Brain microvascular endothelial cell (primary cell): ENCODE results near the gene TCP10L.

Source experiments
- DNase-seq: peaks from one replicate; pipeline ENCODE4 v3.0.0-alpha.2; 2020
- H3K27ac ChIP-seq: fragments of 250-450 bp; sonication (Bioruptor Pico); 2 replicates; pipeline ENCODE4 v1.5.1; 2020; ENCODE audit warnings: mild to moderate bottlenecking, moderate library complexity
- H3K27me3 ChIP-seq: fragments of 250-450 bp; sonication (Bioruptor Pico); replicated peaks from 2 replicates; pipeline ENCODE4 v1.5.1; 2020; ENCODE audit warnings: mild to moderate bottlenecking
- H3K36me3 ChIP-seq: fragments of 250-450 bp; sonication (Bioruptor Pico); replicated peaks from 2 replicates; pipeline ENCODE4 v1.5.1; 2020; ENCODE audit warnings: mild to moderate bottlenecking
- H3K4me3 ChIP-seq: 2 replicates; pipeline ENCODE4 v1.5.1; 2011; ENCODE audit warnings: low read depth, mild to moderate bottlenecking, control low read depth, low read length, moderate library complexity
- CTCF ChIP-seq: IDR thresholded peaks from 2 replicates; pipeline ENCODE4 v1.5.1; 2011; ENCODE audit warnings: low read depth, mild to moderate bottlenecking, moderate library complexity, low read length, control low read depth, inconsistent platforms; ENCODE audit errors: missing control alignments
- in situ Hi-C: cut with HindIII; loops from 2 replicates; pipeline ENCODE4 v1.10.0; 2017; ENCODE audit warnings: low sequenced_read_pairs, low pct_ligation_motif_present

The TCP10L gene

GRCh38 chr21:32559006-32559610, 26.2 kb downstream of the TCP10L start:
- Histone ChIP-seq H3K27me3 (no peaks in the 10 kb centered on the region), H3K36me3 (no peaks in the 10 kb centered on the region), H3K4me3 (no peak overlapping the region), H3K27ac (no peak overlapping the region)
- TF ChIP-seq CTCF, result no peak
- in situ Hi-C loops, result loop anchor here (25.0 kb wide), 1 partner anchor 147 kb away; the partner anchor contains the start of gene EVA1C
- no peak for DNase-seq

GRCh38 chr21:32558106-32558505, 27.2 kb downstream of the TCP10L start:
- Histone ChIP-seq H3K4me3 (no peak overlapping the region), H3K27ac (no peak overlapping the region), H3K36me3 (no peaks in the 10 kb centered on the region), H3K27me3 (no peaks in the 10 kb centered on the region)
- no peak for DNase-seq
- in situ Hi-C loops, result loop anchor here (25.0 kb wide), 1 partner anchor 146 kb away; the partner anchor contains the start of gene EVA1C
- TF ChIP-seq CTCF, result no peak

- Histone ChIP-seq H3K36me3 (no peaks in the 10 kb centered on the region), H3K4me3 (no peak overlapping the region), H3K27me3 (no peaks in the 10 kb centered on the region), H3K27ac (no peak overlapping the region)
- in situ Hi-C loops, result loop anchor here (25.0 kb wide), 1 partner anchor 143 kb away; the partner anchor contains the start of gene EVA1C
- no peak for TF ChIP-seq CTCF
- DNase-seq, result no peak
These were observed 30.3 kb downstream of the TCP10L start for GRCh38 chr21:32554832-32555638.

GRCh38 chr21:32549886-32550285, 35.4 kb downstream of the TCP10L start:
- in situ Hi-C loops, result loop anchor here (25.0 kb wide), 1 partner anchor 138 kb away; the partner anchor contains the start of gene EVA1C
- H3K27ac ChIP-seq, result no peak overlapping the region
- no peak for DNase-seq
- H3K27me3 ChIP-seq, result no peaks in the 10 kb centered on the region
- no peaks in the 10 kb centered on the region for H3K36me3 ChIP-seq
- TF ChIP-seq CTCF, result no peak
- no peak overlapping the region for H3K4me3 ChIP-seq

- Histone ChIP-seq H3K27ac (no peak overlapping the region), H3K36me3 (no peaks in the 10 kb centered on the region)
- no peak for TF ChIP-seq CTCF
These were observed 35.9 kb downstream of the TCP10L start for GRCh38 chr21:32549440-32549839.

More at GRCh38 chr21:32549440-32549839, 35.9 kb downstream of the TCP10L start:
- no peaks in the 10 kb centered on the region for H3K27me3 ChIP-seq
- no peak overlapping the region for H3K4me3 ChIP-seq
- in situ Hi-C loops, result no loop called here
- DNase-seq, result no peak
